HG03520 (cell line): ENCODE data around the gene HAP1.
"Not testable (repeated sequence)": the region's sequence is repeated elsewhere in the genome, so short reads cannot be mapped to it uniquely, and the experiment has no call there.

ENCODE experiments used
- ATAC-seq: cut with Tn5 transposase; IDR thresholded peaks from one replicate; pipeline ENCODE4 v1.9.1; 2021; ENCODE audit warnings: mild to moderate bottlenecking, moderate library complexity; ENCODE audit not compliant: unreplicated experiment

Gene HAP1

GRCh38 chr17:41725134-41725533, 9.3 kb downstream of the HAP1 start:
- ATAC-seq: no peak

- no peak for ATAC-seq
Measured at GRCh38 chr17:41724476-41725050, 9.9 kb downstream of the HAP1 start.

GRCh38 chr17:41723801-41724475, 10.5 kb downstream of the HAP1 start:
- no peak for ATAC-seq

DNA sequence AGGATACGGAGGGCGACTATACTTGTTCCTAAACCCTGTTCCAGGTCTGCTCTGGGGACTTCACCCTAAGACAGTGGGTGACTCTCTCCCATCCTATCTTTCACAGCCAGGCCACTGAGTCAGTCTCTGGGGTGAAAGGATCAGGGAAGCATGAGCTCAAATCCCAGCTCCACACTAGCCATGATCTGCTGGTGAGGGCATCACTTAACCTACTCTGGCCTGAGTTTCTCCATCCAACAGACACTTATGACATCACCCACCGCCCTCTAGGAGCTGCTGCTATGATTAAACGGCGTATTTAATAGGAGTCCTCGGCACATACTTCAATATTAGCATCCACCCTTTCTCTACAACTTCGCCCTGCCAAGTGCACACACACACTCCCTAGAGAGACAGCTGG, 12.2 kb downstream of the HAP1 start:
- ATAC-seq: no peak

- no peak for ATAC-seq
Measured at GRCh38 chr17:41718287-41718645, 16.2 kb downstream of the HAP1 start.

- ATAC-seq: no peak
Measured at GRCh38 chr17:41717408-41718286, 16.8 kb downstream of the HAP1 start.

- no peak for ATAC-seq
Measured at GRCh38 chr17:41711669-41712400, 22.6 kb downstream of the HAP1 start, which contains the start of gene GAST. Gene GAST (plus strand): TSS chr17:41712331. CDS start chr17:41715437, 3,106 bp downstream.

DNA sequence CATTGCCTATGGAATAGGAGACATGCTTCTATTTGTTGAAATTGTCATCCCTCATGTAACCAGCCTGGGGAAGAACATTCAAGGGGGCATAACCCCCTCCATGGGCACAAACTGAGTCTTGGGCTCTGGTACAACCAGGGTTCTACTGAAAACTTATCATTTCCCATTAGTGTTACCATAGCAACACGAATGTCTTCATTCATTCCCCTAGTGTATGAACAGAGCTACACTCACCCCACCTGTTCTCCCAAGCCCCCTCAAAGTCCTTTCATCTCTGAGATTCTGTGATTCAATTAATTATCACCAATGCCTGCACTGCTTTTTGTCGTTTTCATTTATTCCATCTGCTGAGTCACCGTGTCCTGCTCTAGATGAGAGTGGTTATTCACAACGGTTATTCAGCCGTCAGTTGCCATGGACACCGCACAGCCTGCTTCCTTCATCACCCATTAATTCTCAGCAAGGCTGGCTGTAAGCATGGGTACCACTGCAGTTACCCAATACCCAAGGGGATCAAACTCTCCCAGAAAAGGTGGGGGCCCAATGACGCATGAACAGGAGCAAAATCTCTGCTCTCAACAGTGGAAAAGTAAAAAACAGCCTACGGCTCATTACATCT, 23.9 kb downstream of the HAP1 start:
- ATAC-seq: no peak

GRCh38 chr17:41707803-41708669, 26.4 kb downstream of the HAP1 start:
- ATAC-seq: no peak

- ATAC-seq: no peak
Measured at GRCh38 chr17:41705271-41705991, 29.0 kb downstream of the HAP1 start.

DNA sequence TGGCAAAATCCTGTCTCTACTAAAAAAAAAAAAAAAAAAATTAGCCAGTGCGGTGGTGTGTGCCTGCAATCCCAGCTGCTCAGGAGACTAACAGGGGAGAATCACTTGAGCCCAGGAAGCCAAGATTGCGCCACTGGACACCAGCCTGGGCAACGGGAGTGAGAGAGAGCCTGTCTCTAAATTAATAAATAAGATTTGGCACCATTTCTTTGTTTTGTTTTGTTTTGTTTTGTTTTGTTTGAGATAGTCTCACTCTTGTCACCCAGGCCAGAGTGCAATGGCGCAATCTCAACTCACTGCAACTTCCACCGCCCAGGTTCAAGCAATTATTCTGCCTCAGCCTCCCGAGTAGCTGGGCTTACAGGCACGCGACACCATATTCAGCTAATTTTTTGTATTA, 31.7 kb downstream of the HAP1 start:
- ATAC-seq: no peak

DNA sequence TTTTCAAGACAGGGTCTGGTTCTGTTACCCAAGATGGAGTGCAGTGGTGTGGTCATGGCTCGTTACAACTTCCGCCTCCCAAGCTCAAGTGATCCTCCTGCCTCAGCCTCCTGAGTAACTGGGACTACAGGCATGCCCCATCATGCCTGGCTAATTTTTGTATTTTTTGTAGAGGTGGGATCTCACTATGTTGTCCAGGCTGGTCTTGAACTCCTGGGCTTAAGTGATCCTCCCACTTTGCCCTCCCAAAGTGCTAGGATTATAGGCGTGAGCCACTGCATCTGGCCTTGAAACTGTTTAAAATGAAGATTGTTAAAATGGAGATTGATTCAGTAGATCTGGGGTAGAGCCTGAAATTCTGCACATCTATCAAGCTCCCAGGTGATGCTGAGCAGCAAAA, 33.6 kb downstream of the HAP1 start:
- ATAC-seq: not testable (repeated sequence)

DNA sequence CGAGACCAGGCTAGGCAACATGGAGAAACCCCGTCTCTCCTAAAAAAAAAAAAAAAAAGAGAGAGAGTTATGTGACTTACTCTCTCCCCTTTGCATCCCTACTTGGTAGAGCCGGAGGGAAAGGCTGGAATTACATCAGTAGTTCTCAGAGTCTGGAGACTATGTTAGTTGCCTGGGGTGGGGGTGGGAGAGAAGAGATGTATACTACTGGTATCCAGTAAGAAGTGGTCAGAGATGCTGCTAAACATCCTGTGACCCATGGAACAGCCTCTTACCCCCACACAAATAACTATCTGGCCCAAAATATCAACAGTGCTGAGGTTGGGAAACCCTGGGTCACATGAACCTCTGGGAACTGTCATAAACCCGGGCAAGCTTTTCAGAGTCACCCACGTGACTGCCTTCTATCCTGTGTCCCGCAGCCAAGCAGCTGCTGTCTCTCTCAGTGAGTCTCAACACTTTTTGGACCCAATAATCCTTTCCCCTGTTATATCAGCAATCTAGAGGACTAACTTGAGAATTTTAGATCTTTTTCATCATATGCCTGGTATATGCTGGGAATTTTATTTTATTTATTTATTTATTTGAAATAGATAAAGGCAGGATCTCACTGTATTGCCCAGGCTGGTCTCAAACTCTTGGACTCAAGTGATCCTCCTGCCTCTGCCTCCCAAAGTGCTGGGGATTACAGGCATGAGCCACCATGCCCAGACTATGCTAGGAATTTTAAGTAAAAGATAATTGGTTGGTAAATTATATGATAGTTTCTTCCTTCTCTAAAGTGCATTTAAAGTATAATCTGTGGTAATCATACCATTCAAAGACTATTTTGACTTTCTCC, 37.1 kb downstream of the HAP1 start:
- no peak for ATAC-seq

DNA sequence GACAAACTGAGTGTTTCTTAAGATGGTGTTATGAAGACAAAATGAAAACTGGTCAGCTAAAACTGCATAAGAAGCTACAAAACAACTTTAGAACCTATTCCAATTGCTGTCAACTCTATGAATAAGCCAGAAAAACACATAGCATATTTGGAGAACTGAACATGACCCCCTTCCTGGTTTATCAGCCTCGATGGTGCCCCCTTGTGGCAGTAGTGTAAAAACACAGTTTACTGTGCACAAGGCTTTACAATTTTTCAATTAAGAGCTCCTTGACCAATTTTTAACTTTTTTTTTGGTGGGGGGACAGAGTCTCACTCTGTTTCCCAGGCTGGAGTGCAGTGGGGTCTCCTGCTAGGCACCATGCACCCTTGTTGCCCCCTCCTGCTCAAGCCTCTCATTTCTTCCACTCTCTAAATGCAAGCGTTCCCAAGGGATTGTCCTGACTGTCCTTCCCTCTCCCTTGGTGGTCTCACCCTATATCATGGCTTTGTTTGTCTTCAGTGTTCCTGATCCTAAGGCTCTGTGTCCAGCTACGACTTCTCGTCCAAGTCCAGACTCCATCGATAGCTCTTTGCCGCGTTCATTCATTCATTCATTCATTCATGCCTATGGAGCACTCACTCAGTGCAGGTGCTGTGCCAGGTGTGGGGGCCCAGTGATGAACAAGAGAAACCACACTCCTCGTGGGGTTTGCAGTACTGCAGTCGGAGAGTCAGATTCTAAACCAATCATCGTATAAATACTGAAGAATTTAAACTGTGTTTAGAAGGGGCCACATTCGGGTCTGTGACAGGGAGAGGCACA, 38.3 kb downstream of the HAP1 start:
- no peak for ATAC-seq

- no peak for ATAC-seq
Measured at GRCh38 chr17:41695134-41695661, 39.2 kb downstream of the HAP1 start.

DNA sequence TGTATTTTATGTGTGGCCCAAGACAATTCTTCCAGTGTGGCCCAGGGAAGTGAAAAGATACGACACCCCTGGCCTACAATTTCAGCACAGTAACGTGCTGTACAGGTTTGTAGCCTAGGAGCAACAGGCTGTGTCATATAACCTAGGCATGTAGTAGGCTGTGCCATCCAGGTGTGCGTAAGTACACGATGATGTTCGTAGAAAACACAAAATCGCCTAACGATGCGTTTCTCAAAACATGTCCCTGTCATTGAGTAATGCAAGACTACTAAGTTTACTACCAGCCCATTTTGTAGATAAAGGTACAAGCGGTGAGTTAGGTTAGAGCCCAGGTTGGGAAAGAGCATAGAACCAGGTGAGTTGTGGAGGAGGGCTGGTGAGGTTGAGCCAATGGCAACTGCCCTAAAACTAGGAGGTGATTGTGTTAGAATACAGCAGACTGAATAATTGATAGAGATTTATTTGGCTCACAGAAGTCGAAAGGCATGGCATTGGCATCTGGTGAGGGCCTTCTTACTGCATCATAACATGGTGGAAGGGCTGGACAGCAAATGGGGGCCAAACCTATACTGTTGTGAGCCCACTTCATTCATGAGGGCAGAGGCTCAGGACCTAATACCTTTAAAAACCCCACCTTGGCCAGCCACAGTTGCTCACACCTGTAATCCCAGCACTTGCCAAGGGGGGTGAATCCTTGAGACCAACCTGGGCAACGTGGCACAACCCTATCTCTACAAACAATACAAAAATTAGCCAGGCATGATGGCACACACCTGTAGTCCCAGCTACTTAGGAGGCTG, 41.5 kb downstream of the HAP1 start:
- no peak for ATAC-seq
